Heart left ventricle (tissue), 16 donors: ENCODE results near the gene KLHL15. TPM values are rescaled to one million over a fixed set of nuclear protein-coding genes. Genes with fewer than 3 reads are reported as not detected.

Source experiments
- ATAC-seq, 4 donors: fragments of 200-7000 bp; cut with Tn5 transposase; one replicate each; pipeline ENCODE4 v1.9.1; 2020 to 2022; ENCODE audit warnings: moderate library complexity in 4 of 4, mild to moderate bottlenecking in 3 of 4, moderate number of reproducible peaks in 1 of 4
- DNase-seq, 5 donors: peaks; one replicate each; pipeline ENCODE4 v3.0.0-alpha.2; 2020
- H3K27ac ChIP-seq, 12 donors: fragments of 200-600 bp; sonication (generic) in 4 of 12; one replicate each; pipeline versions ENCODE4 v1.5.0 to v1.8.0; 2016 to 2022; ENCODE audit warnings: mild to moderate bottlenecking in 2 of 12
- H3K27me3 ChIP-seq, 9 donors: fragments of 200-600 bp; sonication (generic) in 2 of 9; one replicate each; pipeline versions ENCODE4 v1.5.1 to v1.8.0; 2016 to 2022; ENCODE audit warnings: mild to moderate bottlenecking in 3 of 9
- H3K36me3 ChIP-seq, 9 donors: fragments of 200-600 bp; sonication (generic) in 2 of 9; one replicate each; pipeline versions ENCODE4 v1.5.0 to v1.8.0; 2018 to 2022; ENCODE audit warnings: mild to moderate bottlenecking in 2 of 9
- H3K4me1 ChIP-seq, 12 donors: fragments of 200-600 bp; sonication (generic) in 4 of 12; one replicate each; pipeline versions ENCODE4 v1.5.0 to v1.8.0; 2016 to 2022; ENCODE audit warnings: mild to moderate bottlenecking in 3 of 12
- H3K4me3 ChIP-seq, 12 donors: fragments of 200-600 bp; sonication (generic) in 4 of 12; one replicate each; pipeline versions ENCODE4 v1.5.0 to v1.8.0; 2017 to 2022; ENCODE audit warnings: mild to moderate bottlenecking in 9 of 12, moderate library complexity in 4 of 12
- H3K9me3 ChIP-seq, 12 donors: fragments of 200-600 bp; sonication (generic) in 4 of 12; one replicate each; pipeline versions ENCODE4 v1.5.0 to v1.8.0; 2016 to 2022; ENCODE audit warnings: mild to moderate bottlenecking in 1 of 12
- CTCF ChIP-seq, 12 donors: fragments of 200-600 bp; sonication (generic) in 4 of 12; IDR thresholded peaks; one replicate each; pipeline versions ENCODE4 v1.5.0 to v1.8.0; 2018 to 2022; ENCODE audit warnings: antibody characterized with exemption in 12 of 12, mild to moderate bottlenecking in 5 of 12
- POLR2A ChIP-seq, 2 donors: fragments of 450-650 bp; IDR thresholded peaks; one replicate each; pipeline ENCODE4 v1.6.1; 2017; ENCODE audit warnings: antibody characterized with exemption in 2 of 2, mild to moderate bottlenecking in 2 of 2, moderate library complexity in 2 of 2
- WGBS, 4 donors: extraction: QIAGEN DNeasy Blood & Tissue Kit in 2 of 4; methylation state at CpG; one replicate each; pipeline versions ENCODE4 v1.1.5 to v1.1.7; 2013 to 2018; 5-methylcytosine and 5-hydroxymethylcytosine counted together
- intact Hi-C, 10 donors: fragments of 100-400 bp; cut with DNase I; formaldehyde crosslinking; loops; one replicate each; pipeline versions ENCODE4 v1.11.1 to v1.14.2; 2022
- polyA plus RNA-seq, 2 donors: library from polyadenylated mRNA; stranded (reverse); fragments of 200-250 nt; gene quantifications; one replicate each; pipeline ENCODE4 v1.2.3, GENCODE V29; 2013
- total RNA-seq, 9 donors: library from RNA; depleted of rRNA in 2 of 9; stranded (reverse); fragments of >200 nt in 2 of 9; fragmentation: NEBNext Ultra II Directional in 3 of 9; extraction: Animal tissue kit (Norgen Biotek cat#: 25700) in 3 of 9; gene quantifications; one replicate each; pipeline versions ENCODE4 v1.1.0 to v1.2.4, GENCODE V29; 2016 to 2023
- donor health status: ischemic (EF 13 %, LVEDD 7.1; RV severe dilation, severe dysfunction).
- donor health status: healthy with polysubstance abuse.
- donor health status: DM: no; HTN: yes; CAD: no.
- donor health status: DM: no; HTN: no; CAD: no.
- donor health status: ischemic (EF 25% LVEDD 6.9; RV normal size, moderate dysfunction).
- donor health status: ischemic (EF 25% LVEDD 5.7; RV mildly dilated, moderate dysfunction).
- donor health status: healthy.
- donor health status: DM: yes; HTN: yes; CAD: no.
- donor health status: ischemic (EF 35%, LVEDD 5.7; RV mildly dilated, moderate dysfunction).
- donor health status: nonischemic (EF 11% LVEDD 7.7; RV severe dilation, severe dysfunction).
- donor health status: DM: yes; HTN: yes; CAD: no.
- donor health status: PGD.
- donor health status: ischemic (EF 29% LVEDD 5.4; RV normal size, mild dysfunction).
- donor health status: nonischemic (EF 23%, LVEDD 6.1; RV moderate dilation, normal function).

The KLHL15 gene
- total and polyA plus RNA-seq, 11 donors: 1.4 to 8.4 (median 6.2) TPM

- no peaks in the 10 kb centered on the region for H3K9me3 ChIP-seq
- intact Hi-C loops: no loop called here
- ATAC-seq: no peak
- H3K27me3 ChIP-seq: peaks cover 0 to 37% (median 0%) of the 10 kb centered on the region in 9 donors
- DNase-seq: no peak
- H3K4me1 ChIP-seq: no peaks in the 10 kb centered on the region
- 70 to 100% (median 84%) methylated on average over 1 of the region's 1 CpG for WGBS, 4 donors
- H3K4me3 ChIP-seq: no peak overlapping the region
- peaks cover 0 to 23% (median 14%) of the 10 kb centered on the region in 9 donors for H3K36me3 ChIP-seq
- no peak for TF ChIP-seq CTCF (IDR thresholded peaks at IDR 0.05)
- TF ChIP-seq POLR2A (IDR thresholded peaks at IDR 0.05): no peak
- H3K27ac ChIP-seq: no peak overlapping the region
Measured at GRCh38 chrX:23982891-23983290, 44.1 kb downstream of the KLHL15 start.

- 84 to 93% (median 88%) methylated on average over 2 of the region's 2 CpGs for WGBS, 4 donors
- intact Hi-C loops: no loop called here
- no peak for TF ChIP-seq POLR2A (IDR thresholded peaks at IDR 0.05)
- TF ChIP-seq CTCF (IDR thresholded peaks at IDR 0.05): no peak
Measured at GRCh38 chrX:23981711-23982110, 45.3 kb downstream of the KLHL15 start.

GRCh38 chrX:23981222-23981621, 45.8 kb downstream of the KLHL15 start:
- Histone ChIP-seq H3K9me3 (no peaks in the 10 kb centered on the region), H3K36me3 (peaks cover 0 to 7% (median 0%) of the 10 kb centered on the region in 9 donors), H3K4me1 (no peaks in the 10 kb centered on the region), H3K27ac (no peak overlapping the region), H3K4me3 (no peak overlapping the region), H3K27me3 (peaks cover 0 to 26% (median 0%) of the 10 kb centered on the region in 9 donors)
- ATAC-seq (no peak), DNase-seq (no peak)
- 60 to 93% (median 82%) methylated on average over 4 of the region's 4 CpGs for WGBS, 4 donors
- intact Hi-C loops: no loop called here
- TF ChIP-seq CTCF (IDR thresholded peaks at IDR 0.05) (no peak), POLR2A (IDR thresholded peaks at IDR 0.05) (no peak)

More at GRCh38 chrX:23981711-23982110, 45.3 kb downstream of the KLHL15 start:
- peaks cover 0 to 12% (median 2%) of the 10 kb centered on the region in 9 donors for H3K36me3 ChIP-seq
- peaks cover 0 to 31% (median 0%) of the 10 kb centered on the region in 9 donors for H3K27me3 ChIP-seq
- ATAC-seq (no peak), DNase-seq (no peak)
- no peak overlapping the region for H3K27ac ChIP-seq
- H3K9me3 ChIP-seq: no peaks in the 10 kb centered on the region
- H3K4me3 ChIP-seq: no peak overlapping the region
- H3K4me1 ChIP-seq: no peaks in the 10 kb centered on the region

- no peaks in the 10 kb centered on the region for H3K9me3 ChIP-seq
- no peaks in the 10 kb centered on the region for H3K36me3 ChIP-seq
- H3K27ac ChIP-seq: no peak overlapping the region
- H3K27me3 ChIP-seq: peaks cover 0 to 32% (median 0%) of the 10 kb centered on the region in 9 donors
- WGBS, 4 donors: 43 to 55% (median 49%) methylated on average over 5 of the region's 5 CpGs
- TF ChIP-seq CTCF (IDR thresholded peaks at IDR 0.05) (no peak), POLR2A (IDR thresholded peaks at IDR 0.05) (no peak)
- no peak overlapping the region for H3K4me3 ChIP-seq
- no peak for ATAC-seq
- DNase-seq: no peak
- no peaks in the 10 kb centered on the region for H3K4me1 ChIP-seq
- intact Hi-C loops: no loop called here
Measured at GRCh38 chrX:23980011-23980441, 47.0 kb downstream of the KLHL15 start.
